Left hindlimb (tissue), 1 donor: ENCODE results near the gene PCSK6.
"Not testable (repeated sequence)": the region's sequence is repeated elsewhere in the genome, so short reads cannot be mapped to it uniquely, and the experiment has no call there.

Source experiments
- DNase-seq: peaks from one replicate; pipeline ENCODE4 v3.0.0-alpha.2; 2018

Gene PCSK6

DNA sequence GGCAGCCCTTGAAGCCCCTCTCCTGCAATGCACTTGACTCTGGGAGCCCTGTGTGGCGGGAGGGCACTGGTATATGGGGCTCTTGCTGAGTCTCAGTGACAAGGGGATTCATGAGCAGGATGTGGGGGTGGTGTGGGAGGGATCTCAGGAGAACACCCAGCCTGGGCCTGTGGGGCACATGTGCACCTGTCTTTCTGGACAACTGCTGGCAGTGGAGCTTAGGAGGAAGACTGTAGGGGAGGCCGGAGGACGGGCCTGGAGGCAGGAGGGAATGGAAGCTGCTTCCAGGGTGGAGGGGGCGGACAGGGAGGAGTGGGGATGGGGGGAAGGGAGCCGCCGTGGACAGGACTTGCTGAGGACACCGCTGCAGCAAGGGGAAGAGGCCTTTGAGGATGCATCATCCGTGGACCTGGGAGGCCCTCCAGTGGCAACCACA lies 183.7 kb downstream of the PCSK6 start:
- DNase-seq = no peak

DNA sequence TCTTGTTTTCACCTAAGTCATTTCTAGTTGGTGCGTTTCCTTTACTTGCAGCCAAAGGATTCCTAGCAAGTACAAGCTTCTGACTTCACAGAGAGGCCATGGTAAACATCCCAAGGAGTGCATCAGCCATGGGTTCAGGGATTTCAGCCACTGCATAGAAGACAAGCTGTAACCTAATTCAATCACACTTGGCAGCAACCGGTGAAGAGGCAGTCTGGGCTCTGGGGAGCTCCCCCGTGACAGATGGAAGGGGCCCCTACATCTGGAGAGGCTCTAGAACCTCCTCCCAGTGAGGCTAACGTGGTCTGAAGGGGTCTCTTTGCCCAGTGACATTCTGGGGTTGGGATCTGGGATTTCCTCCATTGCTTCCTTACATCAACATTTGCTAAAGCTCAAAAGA lies 186.1 kb downstream of the PCSK6 start:
- DNase-seq = no peak

DNA sequence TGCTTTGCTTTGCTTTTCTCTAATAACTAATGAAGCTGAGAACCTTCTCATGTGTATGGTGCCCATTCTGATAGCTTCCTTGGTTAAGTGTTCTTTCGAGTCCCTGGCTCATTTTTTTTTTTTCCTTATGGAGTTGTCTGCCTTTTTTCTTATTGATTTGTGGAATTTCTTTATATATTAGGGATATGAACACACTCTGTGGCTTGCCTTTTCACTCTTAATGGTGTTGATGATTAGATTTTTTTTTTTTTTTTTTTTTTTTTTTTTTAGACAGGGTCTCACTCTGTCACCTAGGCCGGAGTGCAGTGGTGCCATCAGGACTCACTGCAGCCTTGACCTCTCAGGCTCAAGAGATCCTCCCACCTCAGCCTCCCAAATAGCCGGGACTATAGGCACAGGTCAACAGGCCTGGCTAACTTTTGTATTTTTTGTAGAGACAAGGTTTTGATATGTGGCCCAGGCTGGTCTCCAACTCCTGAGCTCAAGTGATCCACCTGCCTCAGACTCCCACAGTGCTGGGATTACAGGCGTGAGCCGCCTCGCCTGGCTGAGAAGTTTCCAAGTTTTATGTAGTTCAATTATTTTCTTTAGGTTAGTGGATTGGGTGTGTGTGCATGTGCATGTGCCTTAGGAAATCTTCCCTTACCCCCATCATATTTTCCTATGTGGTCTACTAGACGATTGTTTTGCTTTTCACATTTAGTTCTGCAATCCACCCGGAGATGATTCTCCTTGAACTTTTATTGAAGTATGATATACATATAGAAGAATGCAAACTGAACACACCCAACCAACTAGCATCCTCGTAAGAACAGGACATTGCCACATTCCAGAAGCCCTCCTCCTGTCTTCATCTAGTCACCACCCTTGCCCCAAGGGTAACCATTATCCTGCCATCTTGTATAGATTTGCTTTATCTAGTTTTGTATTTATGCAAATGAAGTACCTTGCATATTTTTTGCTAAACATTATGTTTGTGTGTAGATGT lies 192.8 kb downstream of the PCSK6 start:
- DNase-seq = no peak

DNA sequence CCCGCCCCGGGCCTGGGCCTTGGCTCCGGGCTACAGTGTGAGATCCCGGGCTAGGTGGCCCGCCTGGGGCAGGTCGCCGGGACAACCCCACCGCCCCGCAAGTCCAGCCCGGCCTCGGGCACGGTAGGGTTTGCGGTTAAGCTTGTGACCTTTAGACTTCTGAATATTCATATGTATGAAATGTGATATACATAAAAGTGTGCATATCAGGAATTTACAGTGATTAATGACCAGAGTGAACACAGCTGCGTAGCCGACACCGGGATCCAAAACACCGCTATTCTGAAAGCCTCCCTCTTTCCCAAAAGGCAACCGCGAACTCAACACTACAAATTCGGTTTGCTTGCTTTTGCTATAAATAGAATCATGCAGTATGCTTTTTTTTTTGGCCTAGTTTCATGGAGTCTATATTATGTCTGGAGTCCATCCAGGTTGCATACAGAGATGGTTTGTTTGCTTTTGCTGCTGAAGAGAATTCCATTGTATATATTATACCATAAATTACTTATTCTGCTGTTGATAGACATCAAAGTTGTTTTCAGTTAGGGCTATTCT lies 193.8 kb downstream of the PCSK6 start:
- no peak for DNase-seq

GRCh38 chr15:101294731-101295606 lies 194.5 kb downstream of the PCSK6 start, which contains the start of gene SNRPA1:
Gene SNRPA1 (minus strand): TSS chr15:101295248. CDS start chr15:101295178, 70 bp downstream.
- peak; percentile 98 for DNase-seq

GRCh38 chr15:101293122-101293521 lies 196.4 kb downstream of the PCSK6 start:
- no peak for DNase-seq

DNA sequence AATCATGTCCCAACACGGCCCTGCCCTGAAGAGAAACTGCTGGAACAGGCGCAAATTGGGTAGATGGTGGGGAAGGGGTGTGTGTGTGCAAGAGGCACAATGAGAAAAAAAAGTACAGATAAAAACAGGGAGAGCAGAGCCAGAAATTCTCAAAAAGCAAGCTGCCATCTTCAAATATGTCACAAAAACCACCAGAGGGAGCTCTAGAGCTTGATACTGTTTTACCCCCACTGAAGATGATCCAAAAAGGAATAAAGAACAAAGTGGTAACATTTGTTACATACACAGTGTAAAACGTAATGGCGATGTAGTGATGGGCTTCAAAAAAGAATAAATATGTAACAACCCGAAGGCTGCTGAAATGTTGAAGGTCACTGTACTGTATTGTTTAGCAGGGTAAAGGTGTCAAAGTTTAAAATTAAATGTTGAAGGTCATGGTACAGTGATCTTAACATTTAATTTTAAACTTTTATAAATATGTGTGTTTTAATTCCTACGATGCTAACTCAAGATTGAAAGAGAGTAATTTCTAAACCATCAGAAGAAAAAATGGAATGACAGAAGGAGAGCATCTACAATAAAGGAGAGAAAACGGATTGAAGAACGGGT lies 200.5 kb downstream of the PCSK6 start:
- no peak for DNase-seq

- not testable (repeated sequence) for DNase-seq
Measured at GRCh38 chr15:101287342-101287741, 202.2 kb downstream of the PCSK6 start.

DNA sequence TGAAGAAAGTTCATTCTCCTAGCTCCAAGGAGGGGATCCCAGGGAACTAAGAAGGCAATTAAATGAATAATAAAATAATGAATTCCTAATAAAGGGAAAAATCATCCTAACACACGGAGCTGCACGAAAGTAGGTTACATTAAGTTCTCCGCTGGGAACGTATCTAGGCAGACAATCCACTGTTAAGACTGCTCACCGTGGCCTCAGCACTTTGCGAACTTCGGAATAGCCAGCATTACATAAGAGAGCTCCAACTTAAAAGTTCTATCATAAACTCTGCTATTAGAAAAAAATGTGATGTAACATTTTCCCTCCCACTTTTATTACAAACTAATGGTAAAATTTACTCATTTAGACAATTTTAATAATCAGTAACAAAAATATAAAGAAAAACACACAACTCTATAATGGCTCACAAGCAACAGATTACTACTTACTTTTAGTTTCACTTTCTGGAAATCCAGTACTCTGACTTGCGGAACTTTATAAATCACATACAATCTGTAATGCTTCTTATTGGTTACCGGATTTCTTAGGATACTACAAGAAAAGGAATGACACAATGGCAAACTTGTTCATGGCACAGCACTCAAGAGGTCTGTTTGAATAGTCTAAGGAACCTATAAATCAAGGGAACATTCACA lies 202.9 kb downstream of the PCSK6 start:
- no peak for DNase-seq

DNA sequence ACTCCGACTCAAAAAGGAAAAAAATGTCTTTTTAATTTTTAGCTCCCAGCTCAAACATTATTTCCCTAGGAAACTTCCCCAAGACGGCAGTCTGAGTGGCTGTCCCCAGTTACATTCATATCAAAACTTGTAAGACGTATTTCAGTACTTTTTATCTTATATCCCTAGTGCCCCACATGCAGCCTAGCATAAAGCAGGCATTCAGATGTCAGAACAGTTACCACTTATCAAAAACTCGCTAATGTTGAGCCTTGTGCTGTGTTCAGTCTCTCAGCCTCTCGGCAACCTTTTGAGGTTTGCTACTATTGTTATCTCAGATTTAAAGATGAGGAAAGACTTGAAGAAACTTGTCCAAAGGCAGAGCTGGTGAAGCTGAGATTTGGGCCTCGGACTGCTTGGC lies 205.6 kb downstream of the PCSK6 start:
- no peak for DNase-seq

GRCh38 chr15:101280007-101280406 lies 209.5 kb downstream of the PCSK6 start:
- DNase-seq = no peak

DNA sequence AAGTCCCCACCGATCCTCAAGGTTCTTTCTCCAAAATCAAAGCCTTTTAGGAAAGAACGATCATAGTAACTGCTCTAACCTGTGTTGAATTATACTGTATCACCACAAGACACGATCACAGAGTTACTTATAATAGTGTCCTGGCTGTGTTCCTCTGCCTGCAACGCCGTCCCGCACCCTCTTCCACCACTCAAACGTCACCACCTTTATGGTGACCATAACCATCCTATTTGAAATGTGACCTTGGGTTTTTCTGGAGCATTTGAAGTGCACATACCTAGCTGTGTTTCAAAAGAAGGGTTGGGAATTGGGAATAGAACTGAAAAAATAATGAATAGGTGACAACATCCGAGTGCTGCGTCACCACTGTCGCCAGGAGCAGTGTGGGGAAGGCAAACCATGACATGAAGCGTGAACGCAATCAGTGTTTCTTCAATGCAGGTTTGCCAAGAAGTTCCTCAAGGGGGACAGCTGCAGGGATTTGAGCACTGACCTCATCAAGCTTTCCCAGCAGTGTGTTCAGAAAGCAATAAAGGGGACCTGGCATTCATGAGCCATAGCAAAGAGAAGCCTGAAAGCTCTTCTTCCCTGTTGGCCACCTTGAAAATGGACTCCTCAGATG lies 211.5 kb downstream of the PCSK6 start:
- no peak for DNase-seq

DNA sequence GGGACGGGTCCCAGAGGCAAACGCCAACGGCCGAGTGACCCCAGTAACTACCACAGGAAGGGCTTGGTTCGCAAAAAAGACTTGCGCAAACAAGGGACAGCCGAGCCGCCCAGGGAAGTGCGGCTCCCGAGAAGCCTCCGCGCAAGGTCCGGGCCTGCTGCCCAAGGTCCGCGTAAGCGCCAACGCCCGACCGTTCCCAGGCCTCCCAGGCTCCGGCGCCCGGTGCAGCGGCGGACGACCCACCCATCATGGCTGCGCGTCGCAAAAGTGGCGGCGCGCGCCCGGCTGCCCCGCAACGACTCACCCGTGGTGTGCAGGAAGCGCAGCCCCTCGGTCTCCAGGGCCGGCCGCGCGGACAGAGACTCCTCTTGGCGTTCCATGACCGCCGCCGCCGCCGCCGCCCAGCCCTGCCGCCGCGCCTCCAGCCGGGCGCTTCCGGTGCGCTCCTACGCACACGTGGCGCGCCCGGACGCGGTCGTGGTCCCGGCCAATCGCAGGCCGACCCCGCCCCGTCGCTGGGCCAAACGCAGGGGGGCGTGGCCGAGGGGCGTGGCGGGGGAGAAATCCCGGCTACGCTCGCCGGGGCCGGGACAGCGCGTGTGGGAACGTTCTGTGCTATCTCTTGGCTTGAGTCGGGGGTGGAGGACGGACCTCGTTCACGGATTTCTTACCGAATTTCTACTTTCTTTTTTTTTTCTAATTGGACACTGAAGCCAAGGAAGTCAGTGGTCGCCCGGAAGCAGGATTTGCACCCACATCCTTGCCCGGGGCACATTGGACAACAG lies 212.3 kb downstream of the PCSK6 start, which contains the start of gene SELENOS:
Gene SELENOS (minus strand): TSS at position 448 of the 785 bp plus-strand sequence. CDS start 68 bp downstream, at position 380.
- peak; percentile 91 for DNase-seq

DNA sequence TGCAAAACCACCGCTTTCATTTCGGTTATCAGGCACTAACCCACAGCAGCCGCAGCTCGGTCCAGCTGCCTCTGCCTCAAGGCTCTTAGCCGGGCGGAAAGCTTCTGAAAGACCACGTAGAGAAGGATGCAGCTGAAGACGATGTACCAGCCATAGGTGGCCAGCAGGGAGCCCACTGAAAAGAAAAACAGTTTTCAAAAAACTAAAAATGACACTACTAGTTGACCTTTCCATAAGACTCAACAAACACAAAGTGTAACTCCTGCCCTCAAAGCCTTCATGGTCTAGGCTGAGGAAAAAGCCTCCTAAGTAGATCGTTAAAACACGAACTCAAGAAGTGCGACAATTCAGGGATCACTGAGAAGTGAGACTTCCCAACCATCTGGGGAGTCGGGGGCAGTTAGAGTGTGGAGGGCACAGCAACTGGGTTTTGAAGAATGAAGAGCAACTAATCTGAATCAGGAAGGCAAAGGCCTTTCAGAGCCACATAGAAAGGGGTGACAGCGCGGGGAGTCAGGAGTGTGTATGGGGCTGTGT lies 212.9 kb downstream of the PCSK6 start:
- no peak for DNase-seq

- DNase-seq = no peak
Measured at GRCh38 chr15:101275018-101275417, 214.5 kb downstream of the PCSK6 start.

GRCh38 chr15:101273534-101273933 lies 216.0 kb downstream of the PCSK6 start:
- no peak for DNase-seq

GRCh38 chr15:101272584-101272983 lies 216.9 kb downstream of the PCSK6 start:
- no peak for DNase-seq

- no peak for DNase-seq
Measured at GRCh38 chr15:101269479-101270223, 219.9 kb downstream of the PCSK6 start.

DNA sequence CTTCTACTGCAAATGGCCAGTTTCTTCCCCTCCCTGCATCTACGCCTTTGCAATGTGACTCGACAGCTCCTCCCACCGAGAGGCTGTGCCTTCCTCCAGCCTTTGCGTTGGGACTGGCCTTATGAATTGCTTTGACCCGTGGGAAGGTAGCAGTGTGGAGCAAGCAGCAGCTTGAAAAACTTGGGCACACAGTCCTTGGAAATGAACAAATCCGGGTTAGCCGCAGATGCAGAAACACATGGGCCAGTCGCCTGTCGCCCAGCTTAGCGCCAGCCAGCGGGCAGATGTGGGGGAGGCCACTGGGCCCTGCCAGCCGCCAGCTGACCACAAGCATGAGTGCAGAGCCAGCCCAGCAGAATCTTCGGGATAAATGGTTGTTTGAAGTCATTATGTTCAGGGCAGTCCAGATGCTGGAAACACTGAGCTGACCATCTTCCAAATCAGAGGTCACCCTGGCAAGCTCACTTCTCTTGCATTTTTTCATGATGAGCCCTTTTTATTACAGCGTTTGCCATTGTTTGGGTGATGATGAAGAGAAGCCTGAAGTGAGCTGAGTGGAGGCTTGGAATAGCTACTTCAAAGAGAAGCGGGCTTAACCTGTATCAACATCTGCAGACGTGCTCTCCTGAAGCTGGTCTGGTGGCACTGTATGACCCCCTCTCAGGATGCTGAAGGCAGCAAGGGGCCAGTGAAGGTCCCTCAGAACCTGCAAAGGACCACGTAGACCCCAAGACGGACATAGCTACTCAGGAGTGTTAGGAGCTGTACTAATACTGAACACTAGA lies 222.0 kb downstream of the PCSK6 start:
- DNase-seq = peak; percentile 68
